HG03354 (cell line): Measurements from ENCODE around the gene PNMA8A.

Source experiments
- ATAC-seq: cut with Tn5 transposase; IDR thresholded peaks from one replicate; pipeline ENCODE4 v1.9.1; 2021; ENCODE audit warnings: mild to moderate bottlenecking; ENCODE audit not compliant: unreplicated experiment, poor library complexity, severe bottlenecking

Gene PNMA8A

DNA sequence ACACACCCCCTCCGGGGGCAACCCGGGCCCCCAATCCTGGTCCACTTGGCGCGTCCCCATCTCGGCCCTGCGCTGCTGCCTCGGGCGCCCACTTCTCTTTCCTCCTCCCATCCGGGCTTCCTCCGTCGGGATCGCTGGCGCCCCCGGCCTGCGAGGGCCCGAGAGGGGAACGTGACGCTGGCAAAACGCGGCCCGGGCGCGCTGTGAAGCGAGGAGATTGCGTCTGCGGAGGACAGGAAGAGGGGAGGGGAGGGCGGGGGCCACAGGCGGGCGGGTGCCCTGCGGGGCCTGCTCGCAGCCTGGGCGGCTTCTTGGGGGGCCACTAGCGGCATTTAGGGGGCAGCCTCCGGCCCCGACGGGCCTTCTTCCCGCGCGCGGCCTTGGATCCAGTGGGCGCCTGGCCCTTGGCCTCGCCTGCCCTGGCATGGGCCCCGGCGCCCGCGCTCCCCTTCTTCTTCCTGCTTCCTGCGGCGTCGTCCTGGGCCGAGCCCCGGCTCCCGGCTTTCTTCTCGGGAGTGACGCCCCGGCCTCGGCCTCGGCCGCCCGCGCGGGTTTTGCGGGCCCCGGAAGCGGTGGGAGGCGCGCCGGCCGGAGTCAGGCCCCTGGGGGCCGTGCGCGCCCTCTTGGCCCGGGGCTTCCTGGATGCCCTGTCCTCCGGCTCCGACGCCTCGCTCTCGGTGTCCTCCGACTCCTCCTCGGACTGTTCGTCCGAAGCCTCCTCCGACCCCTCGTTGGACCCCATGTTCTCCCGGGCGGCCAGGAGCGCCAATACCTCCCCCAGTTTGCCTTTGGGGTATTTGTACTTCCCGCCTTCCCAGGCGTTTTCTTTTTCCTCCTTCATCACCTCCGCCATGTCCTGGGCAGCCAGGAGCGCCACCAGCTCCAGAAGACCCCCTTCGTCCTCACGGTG, 22.1 kb upstream of the PNMA8A start:
- no peak for ATAC-seq

- no peak for ATAC-seq
These were observed 21.5 kb upstream of the PNMA8A start for GRCh38 chr19:46492841-46493235.

DNA sequence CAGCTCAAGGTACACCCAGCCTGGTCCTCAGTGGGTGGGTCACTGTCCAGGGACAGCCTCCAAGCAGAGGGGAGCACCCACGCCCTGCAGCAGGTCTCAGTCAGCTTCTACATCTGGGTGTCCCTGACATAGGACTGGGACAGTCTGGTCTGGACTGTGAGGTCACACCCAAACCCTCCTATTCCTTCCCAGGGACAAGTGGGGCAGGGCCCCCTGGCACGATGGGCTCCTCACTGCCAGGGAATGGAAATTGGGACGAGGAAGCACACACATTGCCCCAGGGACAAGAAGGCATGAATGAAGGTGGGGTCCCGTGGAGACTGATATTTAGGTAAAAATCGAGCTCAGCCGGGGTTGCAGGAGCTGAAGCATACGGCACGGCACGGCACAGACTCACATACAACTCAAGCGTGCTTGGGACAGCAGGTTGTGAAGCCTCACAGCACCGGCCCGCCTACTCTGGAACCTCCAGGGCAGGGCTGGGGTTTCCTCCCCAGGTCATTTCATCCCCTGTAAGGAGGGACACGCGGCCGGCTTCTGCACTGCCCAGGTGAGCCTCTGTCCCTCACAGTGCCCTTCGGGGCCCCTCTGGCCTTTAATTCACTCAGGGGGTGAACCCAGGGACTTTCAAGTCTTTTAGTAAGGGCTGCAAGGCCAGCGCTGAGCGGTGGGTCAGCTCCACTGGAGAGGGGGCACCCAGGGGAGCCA, 20.8 kb upstream of the PNMA8A start:
- no peak for ATAC-seq

DNA sequence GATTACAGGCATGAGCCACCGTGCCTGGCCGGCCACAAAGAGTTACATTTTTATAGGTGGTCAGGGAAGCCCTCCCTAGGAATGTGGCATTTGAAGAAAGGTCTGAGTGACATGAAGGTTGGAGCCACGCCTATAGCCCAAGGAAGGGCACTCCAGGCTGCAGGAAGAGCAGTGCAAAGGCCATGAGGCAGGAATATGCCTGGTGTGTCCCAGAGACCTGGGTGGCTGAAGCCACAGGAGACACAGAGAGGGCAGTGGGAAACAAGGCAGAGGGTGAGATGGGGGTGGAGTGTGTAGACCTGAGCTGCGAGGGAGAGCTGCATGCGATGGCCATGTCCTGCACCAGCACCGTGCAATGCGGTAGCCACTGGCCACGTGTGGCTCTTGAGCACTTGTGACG, 19.4 kb upstream of the PNMA8A start:
- no peak for ATAC-seq

GRCh38 chr19:46489445-46490272, 18.3 kb upstream of the PNMA8A start:
- no peak for ATAC-seq

DNA sequence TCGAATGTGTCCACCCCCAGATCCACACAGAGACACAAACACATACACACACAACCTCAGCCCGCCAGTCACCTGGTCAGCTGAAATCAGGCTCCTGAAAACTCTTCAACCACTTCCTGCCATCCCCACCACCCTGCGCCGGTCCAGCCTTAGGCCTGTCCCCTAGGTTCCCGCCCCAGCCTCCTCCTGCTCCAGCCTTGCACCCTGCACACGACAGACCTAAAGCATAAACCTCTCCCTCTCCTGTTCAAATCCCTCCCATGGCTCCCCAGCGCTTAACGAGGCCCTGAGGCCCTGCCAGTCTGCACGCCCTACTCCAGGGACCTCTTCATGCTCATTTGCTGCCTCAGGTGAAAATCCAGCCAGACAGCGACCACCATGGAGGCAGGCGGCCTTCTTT, 17.2 kb upstream of the PNMA8A start:
- ATAC-seq, result no peak

DNA sequence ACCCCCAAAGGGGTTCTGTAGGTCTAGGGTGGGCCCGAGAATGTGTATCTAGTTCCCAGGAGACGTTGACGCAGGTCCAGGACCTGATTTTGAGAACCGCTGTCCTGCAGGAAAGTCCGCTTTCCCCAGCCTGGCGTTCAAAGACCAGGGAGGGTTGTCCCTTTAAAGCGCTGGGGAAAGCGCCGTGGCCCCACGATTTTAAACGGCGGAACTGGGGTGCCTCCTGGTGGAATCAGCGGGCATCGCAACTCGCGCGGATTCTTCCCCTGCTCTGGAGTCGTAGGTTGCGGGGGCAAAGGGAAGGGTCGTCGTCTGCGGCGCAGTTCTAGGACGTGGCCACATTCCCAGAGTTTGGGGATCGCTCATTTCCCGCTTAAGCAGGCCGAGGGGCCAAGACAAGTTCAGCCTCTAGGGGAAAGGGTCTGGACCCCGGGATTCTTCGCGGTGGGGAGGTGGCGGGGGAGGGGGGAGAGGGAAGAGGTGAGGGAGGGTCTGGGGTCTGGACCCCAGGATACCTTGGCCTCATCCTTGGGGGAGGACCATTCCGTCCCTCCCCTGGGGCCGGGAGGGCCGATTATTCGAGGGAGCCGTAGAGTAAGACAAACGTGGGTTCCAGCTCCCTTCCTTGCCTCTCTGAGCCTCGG, 16.6 kb upstream of the PNMA8A start:
- ATAC-seq, result no peak

- no peak for ATAC-seq
These were observed 15.9 kb upstream of the PNMA8A start for GRCh38 chr19:46487178-46487801.

DNA sequence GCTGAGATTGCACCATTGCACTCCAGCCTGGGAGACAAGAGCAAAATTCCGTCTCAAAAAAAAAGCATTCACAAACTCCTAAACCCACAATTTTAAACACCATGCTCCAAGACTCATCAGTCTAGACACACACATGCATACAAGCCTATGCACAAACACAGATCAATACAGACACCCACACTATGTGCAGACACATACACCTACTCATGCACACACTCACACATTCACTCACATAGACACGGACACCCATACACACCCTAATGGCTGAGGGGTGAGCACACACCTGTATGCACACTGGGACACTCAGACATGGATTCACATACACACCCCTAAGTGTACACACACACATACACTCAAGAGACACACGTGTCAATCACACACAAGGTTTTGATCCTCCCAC, 15.0 kb upstream of the PNMA8A start:
- no peak for ATAC-seq

DNA sequence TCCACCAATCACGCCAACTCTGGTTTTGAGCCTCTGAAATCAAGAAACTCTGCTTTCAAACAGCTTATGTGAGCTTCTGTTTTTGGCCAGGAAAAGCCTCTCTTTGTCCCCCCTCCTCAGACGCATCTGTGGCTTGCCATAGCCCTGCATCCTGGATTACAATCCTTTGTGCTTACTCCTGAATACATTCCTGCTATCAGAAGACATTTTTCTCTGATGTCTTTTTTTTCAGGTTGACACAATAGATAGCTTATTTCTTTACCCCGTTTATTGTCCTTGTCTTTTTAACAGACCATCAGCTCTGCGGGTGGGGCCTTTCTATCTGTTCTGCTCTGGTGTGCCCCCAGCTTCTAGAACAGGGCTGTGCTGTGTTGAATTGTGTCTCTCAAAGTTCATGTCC, 13.3 kb upstream of the PNMA8A start:
- ATAC-seq, result no peak

- no peak for ATAC-seq
These were observed 11.3 kb upstream of the PNMA8A start for GRCh38 chr19:46482631-46483030.

GRCh38 chr19:46481947-46482346, 10.6 kb upstream of the PNMA8A start:
- no peak for ATAC-seq

- no peak for ATAC-seq
These were observed 10.0 kb upstream of the PNMA8A start for GRCh38 chr19:46481223-46481848.

DNA sequence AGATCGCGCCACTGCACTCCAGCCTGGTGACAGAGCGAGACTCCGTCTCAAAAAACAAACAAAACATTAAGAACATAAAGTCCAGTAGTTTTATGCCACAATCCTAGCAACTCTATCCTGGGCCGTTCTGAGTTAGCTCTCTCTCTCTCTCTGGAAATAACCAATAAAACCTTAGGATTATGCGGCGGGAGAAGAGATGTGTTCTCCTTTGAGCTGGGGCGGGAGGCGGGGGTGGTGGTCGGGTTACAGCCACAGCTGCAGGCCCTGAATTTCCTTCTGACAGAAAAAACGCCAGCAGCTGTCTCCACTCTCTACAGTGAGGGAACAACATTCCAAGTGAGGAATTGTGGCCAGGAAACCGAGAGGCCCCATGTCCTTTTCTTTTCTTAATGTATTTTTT, 9.1 kb upstream of the PNMA8A start:
- no peak for ATAC-seq

DNA sequence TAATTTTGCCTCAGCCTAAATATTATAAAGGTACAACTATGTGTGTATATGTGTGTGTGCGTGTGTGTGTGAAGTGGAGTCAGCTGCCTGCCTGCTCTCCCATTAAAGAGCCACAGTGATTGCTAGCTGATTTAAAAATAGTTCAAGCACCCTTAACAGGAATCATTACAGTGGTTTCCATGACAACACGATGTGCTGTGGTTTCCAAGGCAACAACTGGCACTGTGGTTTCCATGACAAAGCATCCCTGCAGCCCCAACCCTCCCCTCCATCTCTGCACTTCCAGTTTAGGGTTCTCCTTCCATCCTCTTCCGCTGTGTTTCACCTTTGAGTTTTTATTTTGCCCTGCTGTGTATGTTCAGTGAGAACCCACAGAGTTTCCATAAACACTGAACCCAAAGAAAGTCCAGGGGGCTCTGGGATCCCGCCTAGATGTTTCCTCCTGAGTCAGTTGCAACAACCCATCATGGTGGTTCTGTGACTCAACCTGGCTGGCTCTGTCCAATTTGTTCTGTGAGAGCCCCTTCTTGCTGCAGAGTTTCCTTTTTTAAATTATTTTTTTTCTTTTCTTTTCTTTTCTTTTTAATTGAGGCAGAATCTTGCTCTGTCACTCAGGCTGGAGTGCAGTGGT, 7.1 kb upstream of the PNMA8A start:
- ATAC-seq, result no peak

DNA sequence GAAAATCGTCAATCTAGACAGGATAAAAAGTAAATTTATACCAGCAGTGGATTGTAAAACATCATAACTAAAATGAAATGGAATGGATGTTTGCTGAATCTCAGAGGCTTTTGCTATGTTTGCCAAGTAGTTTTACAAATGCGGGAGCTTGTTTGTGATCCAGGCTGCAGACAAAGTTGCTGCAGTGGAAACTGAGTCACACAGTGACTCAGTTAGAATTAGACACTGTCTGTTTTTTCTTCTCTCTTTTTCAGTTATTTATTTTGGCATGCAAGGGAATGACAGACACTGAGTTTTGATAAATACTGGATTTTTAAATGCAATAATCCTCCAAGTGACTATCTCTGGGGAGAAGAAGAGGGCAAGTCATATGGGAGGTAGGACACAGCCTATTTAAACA, 4.6 kb upstream of the PNMA8A start:
- ATAC-seq, result no peak

DNA sequence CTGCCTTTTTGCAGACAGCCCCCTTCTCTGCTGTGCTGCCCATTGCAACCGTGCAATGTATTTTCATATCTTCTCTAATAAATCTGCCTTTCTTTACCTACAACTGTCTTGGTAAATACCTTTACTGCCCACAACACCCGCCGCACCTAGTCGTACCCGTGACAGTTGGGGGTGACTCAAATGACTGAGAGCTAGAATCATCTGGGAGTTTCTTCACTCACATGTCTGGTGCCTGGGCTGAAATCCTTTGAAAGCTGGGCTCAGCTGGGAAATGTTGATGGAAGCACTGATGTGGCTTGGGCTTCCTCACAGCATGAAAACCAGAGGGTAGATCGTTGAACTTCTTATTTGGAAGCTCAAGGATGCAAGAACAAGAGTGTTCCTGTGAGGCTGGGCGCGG, 2.8 kb upstream of the PNMA8A start:
- no peak for ATAC-seq

DNA sequence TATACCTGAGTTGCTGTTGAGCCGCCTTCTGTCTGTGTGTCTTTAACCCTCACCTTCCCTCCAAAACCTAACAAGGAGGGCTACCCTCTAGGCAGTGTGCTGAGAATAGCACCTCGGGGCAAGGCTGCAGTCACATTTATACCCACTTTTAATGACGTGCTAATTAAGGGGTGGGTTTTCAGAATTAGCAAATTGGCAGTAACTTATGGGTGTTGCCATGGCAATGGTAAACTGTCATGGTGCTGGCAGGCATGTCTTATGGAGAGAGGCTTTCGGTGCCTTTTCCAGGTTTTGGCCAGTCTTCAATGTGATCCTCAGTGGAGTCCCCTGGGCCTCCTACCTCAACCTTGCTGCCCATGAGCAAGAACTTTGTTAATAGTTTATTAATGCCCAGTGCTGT, 1.2 kb upstream of the PNMA8A start:
- ATAC-seq, result no peak
